ENCODE data around the gene UBAC2.

The UBAC2 gene

DNA sequence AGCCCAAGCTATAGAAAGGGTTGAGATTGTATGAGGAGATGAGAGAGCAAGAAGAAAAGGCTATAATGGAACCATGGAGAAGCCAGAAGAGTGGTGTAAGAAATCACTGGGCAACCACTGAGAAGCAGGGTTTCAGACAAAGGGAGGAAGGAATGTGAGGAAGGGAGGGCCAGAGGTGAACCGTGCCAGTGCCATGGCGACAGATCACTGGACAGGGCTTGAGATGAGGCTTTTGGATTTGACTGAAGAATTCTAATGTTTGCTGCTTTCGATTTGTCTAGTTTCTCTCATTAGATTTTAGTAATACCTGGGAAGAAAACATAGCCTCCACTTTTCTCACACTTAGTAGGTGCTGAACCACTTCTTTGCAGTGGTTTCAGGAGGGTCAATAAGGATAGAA, 112.8 kb downstream of the UBAC2 start:
- peak; percentile 54 for DNase-seq (ENCODE audit: low spot score)

DNA sequence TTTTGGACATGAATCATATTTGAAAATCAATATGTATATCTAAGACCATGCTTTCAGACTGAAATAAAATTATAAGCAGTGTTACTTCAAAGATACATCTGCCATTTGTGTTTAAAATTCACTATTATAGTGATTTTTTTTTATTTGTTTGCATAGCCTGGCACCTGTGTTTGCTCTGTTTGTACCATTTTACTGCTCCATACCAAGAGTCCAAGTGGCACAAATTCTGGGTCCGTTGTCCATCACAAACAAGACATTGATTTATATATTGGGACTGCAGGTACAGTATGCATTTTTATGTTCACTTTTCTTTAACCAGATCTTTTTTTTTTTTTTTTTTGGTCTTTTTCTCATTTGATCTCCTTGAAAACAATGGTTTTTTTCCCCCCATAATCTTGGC, 113.3 kb downstream of the UBAC2 start:
- no peak for DNase-seq (ENCODE audit: low spot score)

DNA sequence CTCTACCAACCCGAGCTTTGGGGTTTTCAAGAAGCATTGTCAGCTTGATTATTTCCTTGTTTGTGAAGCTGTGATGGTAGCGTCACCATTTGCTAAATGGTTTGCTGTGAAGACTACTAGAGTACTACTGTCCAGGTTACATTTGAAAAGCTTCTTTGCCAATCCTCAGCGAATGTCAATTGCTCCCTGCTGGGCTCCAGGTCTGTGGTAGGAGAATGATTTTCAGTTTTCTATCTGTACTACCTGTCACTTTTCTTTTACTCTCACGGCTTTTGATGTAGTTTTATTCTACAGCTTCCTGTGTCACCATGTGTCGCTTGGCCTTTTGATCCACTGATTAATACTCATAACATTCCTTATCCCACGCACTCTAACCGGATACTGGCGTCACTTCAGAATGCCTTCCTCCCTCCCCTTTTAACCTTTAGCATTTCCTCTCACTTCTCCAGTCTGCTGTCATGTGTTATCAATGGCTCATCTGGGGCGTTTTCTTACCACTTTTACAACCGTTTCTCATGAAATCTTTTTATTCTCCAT, 114.1 kb downstream of the UBAC2 start:
- DNase-seq (ENCODE audit: low spot score), result no peak

DNA sequence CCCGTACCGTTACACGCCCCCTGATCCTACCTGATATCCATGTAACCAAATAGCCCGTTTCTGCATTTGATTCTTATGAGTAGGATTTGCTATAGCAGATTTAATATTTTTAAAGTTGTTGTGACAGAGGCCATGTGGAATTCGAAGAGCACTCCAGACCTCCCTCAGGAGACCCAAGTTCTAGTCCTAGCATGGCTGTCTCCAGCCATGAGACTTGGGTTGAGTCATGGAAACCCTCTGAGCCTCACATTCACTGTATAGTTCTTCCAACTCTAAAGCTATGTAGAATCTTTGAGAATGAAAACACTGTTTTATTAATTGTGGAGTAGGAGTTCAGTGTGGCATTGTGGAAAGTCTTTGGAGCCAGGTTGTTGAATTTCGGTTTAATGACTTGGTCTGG, 114.5 kb downstream of the UBAC2 start:
- DNase-seq (ENCODE audit: low spot score), result no peak

DNA sequence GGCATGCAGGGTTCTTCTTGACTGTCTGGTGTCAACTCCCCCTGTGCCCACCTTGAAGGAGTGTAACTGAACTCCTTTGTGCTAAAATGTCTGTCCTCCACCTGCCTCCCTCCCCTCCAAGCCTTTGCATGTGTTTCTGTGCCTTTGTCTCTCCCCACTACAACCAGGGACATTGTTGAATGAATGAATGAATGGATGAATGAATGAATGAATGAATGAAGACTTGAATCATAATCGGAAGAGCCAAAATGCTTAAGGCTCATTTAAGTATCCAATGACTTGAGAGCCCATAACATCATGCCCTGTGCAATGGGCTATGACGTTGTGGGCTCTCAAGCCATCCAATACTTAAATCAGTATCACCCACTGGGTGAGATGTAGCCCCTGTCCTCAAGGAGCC, 115.6 kb downstream of the UBAC2 start:
- DNase-seq (ENCODE audit: low spot score), result no peak

DNA sequence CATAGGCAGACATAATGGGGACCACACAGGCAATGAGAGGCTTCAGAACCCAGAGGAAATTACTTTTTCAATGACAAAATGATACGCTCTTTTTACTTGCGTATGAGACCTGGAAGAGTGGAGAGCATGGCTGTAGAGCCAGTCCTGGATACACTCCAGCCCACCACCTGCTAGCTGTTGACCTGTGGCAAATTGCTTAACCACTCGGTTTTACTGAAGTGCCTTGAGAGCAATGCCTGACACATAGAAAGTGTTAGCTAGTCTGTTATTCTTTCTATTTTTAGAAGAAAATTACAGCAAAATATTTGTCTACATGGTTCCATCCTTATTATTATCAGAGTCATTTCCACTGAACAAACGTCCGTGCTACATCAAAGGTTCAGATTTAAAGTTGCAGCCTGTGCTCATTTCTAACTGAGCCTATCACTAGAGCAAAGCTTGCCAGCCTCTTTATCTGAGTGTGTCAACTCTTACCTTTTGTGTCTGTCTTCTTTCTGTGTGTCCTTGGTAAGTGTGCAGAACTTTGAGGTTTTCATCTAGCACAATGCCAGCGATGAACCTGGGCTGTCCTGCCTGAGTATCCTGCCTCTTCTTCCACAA, 116.1 kb downstream of the UBAC2 start:
- DNase-seq (ENCODE audit: low spot score), result no peak

DNA sequence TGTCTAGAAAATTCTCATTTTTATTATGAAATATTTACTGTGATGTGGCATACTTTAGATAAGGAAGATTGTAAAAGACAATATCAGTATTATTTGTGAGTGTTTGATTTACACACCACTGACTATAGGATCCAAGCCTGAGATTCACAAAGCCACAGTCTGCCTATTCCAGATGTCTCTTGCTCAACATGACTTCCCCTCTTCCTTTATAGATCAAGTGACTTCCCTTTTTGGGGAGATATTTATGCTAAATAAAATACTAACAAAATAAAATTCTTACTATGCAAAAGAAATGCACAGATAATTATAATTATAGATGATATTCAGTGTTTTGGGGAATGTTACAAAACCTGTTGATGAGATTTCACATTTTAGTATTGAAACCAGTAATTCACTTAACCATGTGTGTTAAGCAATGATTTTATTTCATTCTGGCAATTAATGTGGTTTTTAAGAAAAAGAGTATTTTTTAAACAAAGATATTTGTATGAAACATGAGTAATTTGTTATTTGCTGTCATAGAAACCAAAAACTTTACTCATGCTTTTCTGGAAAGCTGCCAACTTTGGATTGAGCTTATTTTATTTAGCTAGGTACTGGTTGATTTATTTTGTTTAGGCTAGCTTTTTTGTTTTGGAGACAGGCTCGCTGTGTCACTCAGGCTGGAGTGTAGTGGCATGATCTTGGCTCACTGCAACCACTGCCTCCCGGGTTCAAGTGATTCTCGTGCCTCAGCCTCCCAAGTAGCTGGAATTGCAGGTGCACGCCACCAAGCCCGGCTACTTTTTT, 120.2 kb downstream of the UBAC2 start:
- no peak for DNase-seq (ENCODE audit: low spot score)

DNA sequence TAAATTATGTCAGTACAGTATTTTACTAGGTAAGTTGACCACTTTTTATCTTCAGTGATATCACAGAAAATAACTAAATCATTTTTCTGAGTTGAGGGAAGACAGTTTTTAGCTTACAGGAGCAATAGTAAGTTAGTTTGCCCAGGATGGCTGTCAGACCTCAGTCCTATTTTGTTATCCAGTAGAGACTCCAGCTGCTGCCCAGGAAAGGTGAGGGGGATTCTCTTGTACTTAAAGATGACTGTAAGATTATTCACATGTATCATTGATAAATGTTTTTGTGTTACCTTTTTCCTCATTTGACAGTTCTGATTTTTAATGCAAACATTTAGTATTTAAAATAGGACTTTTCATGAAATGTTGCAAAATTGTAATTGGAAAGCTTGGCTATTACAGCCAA, 121.1 kb downstream of the UBAC2 start:
- no peak for DNase-seq (ENCODE audit: low spot score)

DNA sequence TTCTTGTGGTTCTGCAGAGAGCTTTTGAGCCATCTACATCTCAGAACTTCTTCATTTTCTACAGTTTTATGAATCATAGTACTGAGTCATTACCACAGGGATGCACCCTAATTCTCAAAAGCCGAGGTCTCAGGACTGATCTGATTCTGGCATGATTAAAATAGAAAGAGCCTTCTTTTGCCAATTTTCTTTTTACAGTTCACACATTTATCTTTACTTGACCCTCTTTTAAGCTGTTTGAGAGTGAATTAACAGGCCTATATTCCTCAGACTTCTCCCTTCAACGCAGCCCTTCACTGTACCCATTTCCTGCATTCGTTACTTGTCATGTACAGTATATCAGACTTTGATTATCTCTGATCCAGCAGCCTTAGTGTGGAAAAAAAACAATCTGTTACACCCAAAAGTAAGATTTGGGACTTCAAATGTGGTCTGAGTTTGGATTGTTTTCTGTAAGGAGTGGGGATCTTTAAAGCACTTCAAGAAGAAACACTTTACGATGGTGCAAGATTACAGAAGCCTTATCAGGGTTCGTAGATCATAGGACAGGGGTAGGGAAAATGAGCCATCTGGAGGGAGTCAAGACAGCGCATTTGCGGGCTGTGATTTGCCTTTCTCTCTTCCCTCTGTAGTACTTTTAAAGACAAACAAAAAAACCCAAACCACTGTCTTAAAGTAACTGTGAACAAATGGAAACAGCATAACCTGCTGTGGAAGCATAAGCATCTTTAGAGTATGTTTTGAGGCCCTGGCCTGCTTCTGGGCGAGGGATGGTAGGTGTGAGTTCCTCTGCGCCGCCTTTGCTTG, 121.8 kb downstream of the UBAC2 start:
- no peak for DNase-seq (ENCODE audit: low spot score)

DNA sequence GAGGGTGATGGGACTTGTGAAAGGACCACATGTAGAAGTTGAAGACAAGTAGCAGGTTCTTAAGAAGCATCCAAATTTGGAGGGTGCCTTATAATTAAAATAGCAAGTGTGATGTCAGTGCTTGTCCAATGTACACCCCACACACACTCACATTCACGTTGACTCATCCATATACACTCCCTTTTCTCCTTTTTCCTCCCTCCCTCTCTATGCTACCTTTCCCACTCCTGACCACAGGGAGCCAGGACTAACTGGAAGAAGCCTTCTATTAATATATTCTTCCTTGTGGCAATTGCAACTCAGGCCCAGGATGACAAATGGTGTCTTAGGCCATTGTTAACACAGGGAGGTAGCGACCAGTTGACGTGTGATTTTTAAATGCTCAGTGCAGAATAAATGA, 122.8 kb downstream of the UBAC2 start:
- no peak for DNase-seq (ENCODE audit: low spot score)

DNA sequence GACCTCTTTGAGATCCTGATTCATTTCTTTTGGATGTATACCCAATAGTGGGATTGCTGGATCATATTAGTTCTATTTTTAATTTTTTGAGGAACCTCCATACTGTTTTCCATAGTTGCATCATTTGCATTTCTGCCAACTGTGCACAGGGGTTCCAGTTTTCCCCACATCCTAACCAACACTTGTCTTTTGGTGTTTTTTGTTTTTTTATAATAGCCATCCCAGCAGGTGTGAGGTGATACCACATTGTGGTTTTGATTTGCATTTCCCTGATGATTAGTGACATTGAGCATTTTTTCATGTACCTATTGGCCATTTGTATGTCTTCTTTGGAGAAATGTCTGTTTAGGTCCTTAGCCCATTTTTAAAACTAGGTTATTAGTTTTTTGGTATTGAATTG, 125.4 kb downstream of the UBAC2 start:
- DNase-seq (ENCODE audit: low spot score), result no peak

DNA sequence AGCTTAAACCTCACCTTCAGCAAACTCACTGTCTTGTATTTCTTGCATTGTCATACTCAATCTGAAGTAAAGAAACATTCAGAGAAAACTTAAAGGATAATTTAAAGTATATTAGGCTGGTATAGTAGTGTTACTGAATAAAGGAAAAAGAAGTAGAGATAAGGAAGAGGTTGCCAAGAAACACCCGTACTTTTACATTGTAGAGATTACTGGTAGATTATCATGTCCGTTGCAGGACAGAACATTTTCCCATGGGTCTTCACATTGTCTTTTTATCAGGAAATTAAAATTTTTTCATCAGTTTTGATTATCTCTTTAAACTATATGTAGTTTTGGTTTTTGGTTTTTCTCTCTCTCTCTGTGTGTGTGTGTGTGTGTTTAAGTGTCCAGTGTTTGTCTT, 126.5 kb downstream of the UBAC2 start:
- DNase-seq (ENCODE audit: low spot score), result no peak

DNA sequence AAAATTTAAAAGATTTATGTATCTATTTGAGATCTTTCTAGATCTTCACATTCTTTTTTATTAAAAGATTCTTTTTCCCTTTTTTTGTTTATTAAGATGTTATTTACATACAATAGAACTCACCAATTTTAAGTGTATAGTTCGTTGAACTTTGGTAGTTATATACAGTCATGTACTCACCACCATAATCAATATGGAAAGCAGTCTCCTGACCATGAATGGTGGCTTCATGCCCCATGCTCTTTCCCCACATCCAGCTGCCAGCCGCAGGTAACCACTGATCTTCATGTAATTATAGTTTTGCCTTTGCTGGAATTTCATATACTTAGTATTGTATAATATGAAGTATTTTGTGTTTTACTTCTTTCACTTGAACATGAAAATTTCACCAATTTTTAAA, 127.1 kb downstream of the UBAC2 start:
- no peak for DNase-seq (ENCODE audit: low spot score)

DNA sequence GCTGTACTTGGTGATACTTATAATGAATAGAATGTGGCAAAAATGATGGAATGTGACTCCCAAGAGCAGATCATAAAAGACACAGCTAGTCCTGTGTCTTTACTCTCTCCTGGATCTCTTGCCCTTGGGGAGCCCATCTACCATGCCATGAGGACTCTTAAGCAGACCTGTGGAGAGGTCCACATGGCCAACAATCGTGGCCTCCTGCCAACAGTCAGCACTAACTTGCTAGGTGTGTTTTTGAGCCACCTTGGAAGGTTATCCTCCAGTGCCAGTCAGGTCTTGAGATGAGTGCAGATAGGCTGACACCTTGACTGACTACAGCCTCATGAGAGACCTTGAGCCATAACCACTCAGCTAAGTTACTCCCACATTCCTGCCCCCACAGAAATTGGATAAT, 128.8 kb downstream of the UBAC2 start:
- no peak for DNase-seq (ENCODE audit: low spot score)

DNA sequence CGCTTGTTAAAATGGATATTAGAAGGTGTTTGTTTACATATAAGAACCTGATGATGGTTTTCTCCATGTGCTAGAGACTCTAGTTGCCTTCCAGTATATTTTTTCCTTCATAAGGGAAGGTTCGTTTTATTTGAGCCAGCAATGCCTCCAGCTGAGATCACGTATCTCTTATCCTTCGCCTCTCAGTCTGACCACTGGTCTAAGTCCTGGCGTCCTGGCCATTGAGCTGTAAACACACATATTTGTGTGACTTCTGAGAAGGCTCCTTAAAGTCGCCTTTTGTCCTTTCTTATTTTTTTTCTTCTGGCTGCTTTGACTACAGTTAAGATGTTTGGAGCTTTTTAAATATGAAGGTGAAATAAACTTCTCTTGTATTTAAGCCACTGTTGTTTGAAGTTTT, 130.3 kb downstream of the UBAC2 start:
- DNase-seq (ENCODE audit: low spot score), result no peak

DNA sequence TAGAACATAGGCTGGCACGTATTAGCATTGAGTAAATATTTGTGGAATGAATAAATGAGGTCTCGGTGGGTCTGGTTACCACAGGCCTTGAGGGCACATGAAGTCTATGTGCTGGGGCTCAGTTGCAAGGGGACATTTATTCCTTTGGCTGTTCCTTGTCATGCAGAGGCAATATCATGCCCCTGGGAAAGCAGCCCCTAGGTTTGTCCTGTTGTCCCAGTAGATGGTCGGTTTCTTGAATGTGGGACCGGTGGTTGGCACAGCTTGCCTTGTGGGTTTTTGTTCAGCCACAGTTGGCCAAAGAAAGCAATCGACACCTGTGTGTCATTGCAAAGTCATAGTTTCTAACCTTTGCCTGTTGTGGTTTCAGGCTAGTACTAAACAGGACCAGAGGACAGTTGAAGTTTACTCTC, 131.2 kb downstream of the UBAC2 start:
- no peak for DNase-seq (ENCODE audit: low spot score)

DNA sequence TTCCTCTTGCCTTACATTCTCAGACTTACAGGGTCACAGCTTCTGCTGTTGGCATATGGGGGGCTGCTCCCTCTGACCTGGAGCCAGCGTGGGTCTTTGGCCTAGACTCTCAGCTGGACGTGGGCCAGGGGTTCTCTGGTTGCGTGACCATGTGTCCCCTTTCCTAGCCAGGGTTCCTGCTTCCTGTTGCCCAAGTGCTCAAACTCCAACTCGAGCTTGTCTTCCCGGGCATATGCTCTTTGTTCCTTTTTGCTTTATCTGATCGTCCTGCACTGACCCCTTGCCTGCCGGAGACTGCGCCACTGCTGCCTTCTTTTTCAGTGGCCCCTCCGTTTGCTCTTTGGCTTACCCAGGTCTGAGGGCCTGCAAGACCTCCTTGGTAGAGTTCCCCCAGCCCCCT, 131.8 kb downstream of the UBAC2 start:
- no peak for DNase-seq (ENCODE audit: low spot score)

DNA sequence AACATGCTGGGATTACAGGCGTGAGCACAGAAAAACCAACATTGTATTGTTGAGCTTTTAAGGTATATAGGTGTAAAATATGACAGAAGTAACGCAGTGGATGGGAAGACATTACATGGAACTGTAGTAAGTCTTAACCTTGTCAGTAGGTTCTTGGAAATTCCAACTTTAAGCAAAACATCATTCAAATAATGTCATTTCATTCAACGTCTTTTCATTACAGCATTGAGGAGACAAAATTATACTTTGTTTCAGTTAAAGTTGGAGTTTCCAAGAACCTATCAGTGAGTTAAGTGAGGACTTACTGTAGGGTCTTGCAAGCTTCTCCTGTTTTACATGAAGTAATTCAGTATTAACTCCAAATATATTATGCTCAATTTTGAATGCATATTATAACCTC, 133.6 kb downstream of the UBAC2 start:
- no peak for DNase-seq (ENCODE audit: low spot score)

DNA sequence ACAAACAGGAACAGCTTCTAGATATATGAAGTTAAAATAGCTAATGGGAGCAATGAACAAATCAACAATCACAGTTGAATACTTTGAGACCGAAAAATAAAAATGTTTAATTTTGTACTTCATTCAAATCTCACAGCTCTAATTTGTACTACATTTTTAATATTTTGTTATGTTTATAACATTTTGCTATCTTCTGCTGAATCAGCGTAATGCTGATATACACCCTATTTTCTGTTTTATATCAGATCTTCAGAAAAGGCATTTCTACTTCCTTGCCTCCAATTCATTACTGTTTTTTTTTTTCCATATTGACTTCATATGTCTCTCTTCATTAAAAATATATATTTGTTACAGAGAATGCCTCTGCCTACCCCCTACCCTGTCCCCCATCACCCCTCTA, 134.4 kb downstream of the UBAC2 start:
- DNase-seq (ENCODE audit: low spot score), result no peak

DNA sequence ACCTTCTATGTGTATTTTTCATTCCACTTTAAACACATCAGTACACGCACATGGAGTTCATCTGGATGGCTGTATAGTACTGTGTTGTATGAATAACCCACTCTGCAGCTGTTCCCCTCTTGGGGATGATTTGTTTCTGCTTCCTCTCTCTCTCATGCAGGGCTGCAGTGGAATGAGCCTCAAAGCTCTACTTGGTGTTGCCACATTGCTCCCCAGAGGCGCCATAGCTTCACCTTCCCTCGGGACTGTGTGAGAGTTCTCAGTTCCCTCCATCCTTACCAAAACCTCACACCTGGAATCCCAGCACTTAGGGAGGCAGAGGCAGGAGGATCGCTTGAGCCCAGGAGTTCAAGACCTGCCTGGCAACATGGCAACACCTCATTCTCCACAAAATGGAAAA, 134.9 kb downstream of the UBAC2 start:
- DNase-seq (ENCODE audit: low spot score), result no peak

DNA sequence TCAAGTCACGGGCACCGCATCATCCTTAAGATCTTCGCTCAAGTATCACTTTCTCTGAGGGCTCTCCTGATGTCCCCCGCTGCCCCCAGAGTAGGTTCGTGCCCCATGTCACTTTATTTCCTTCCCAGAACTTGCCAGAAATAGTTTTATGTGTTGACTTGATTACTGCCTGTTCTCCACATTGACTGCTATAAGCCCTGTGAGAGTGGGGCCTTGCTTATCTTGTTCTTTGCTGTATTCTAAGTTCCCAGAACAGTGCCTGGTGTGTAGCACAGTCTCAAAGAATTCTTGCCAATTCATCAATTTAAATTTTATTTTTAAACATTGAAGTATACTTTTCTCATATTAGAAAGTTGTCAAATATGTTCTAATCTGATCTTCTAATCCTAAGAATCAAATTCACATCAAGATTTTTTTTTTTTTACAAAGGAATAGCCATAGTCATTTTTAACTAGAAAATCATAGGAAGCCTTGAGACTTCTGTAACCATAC, 138.6 kb downstream of the UBAC2 start:
- no peak for DNase-seq (ENCODE audit: low spot score)

DNA sequence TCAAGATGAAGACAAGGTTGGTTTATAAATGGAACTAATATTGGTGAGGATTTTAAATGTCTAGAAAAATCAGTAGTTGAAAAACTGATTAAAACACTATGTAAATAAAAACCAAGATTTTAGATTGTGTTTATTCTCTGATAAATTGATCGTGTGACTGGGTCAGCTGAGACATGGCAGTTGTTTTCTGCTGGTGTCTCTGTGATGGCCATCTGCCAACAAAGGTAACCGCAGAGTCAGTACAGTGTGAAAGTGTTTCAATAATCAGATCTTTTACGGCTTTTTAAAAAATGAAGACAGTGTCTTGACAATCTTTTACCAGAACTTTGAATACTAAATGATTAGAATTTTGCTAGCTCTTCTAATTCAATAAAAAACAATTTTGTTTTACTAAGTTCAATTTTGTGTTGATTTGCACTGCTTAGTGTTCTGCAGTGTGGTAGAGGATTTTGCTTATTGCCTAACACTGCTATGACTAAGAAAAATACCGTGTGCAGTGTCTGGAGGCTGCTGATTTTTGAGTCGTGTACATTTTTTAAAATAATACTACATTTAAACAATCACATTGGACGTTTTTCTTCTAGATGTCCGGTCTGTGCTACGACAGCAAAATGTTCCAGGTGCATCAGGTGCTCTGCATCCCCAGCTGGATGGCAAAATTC, 139.2 kb downstream of the UBAC2 start:
- no peak for DNase-seq (ENCODE audit: low spot score)
